Measurements from ENCODE around the gene GOLT1A. TPM values are rescaled to one million over a fixed set of nuclear protein-coding genes. Genes with fewer than 3 reads are reported as not detected.

The GOLT1A gene
- polyA plus RNA-seq, 1 donor from 2014 or later: not detected

- no peak for TF ChIP-seq SMC3 (conservative IDR thresholded peaks at IDR 0.05; ENCODE audit: poor library complexity)
- TF ChIP-seq MXI1 (conservative IDR thresholded peaks at IDR 0.05; ENCODE audit: poor library complexity, severe bottlenecking): peak; percentile 17
- TF ChIP-seq RAD21 (conservative IDR thresholded peaks at IDR 0.05): no peak
- TF ChIP-seq CTCF (IDR thresholded peaks at IDR 0.05; ENCODE audit: poor library complexity, severe bottlenecking): no peak
- TF ChIP-seq EZH2 (IDR thresholded peaks at IDR 0.05; ENCODE audit: borderline replicate concordance, insufficient read depth, low read length, poor library complexity, severe bottlenecking): no peak
- TF ChIP-seq REST (IDR thresholded peaks at IDR 0.05; ENCODE audit: borderline replicate concordance): no peak
- Histone ChIP-seq H3K9me2 (ENCODE audit: insufficient read depth, low read length) (no peaks in the 10 kb centered on the region), H4K20me1 (ENCODE audit: insufficient read depth) (no peaks in the 10 kb centered on the region), H3K36me3 (ENCODE audit: insufficient read depth, low read length) (peaks cover 33% of the 10 kb centered on the region), H3F3A (ENCODE audit: insufficient read depth, low read length, poor library complexity, severe bottlenecking) (no peaks in the 10 kb centered on the region), H3K9ac (ENCODE audit: low read length) (peak overlapping the region; percentile 28), H3K27me3 (ENCODE audit: insufficient read depth, low read depth, low read length) (no peaks in the 10 kb centered on the region), H3K4me2 (ENCODE audit: low read length) (no peak overlapping the region), H3K79me2 (replicated peaks; ENCODE audit: insufficient read depth, low read length) (no peaks in the 10 kb centered on the region), H3K27ac (ENCODE audit: low read length) (peak overlapping the region; percentile 14), H3K9me3 (ENCODE audit: low read length) (no peaks in the 10 kb centered on the region), H3K4me3 (ENCODE audit: low read length) (peak overlapping the region; percentile 36), H2AFZ (ENCODE audit: low read depth, low read length) (no peak overlapping the region)
These were observed 48.9 kb upstream of the GOLT1A start for GRCh38 chr1:204262506-204263253.

- no peak overlapping the region for H3K4me2 ChIP-seq (ENCODE audit: low read length)
- no peaks in the 10 kb centered on the region for H4K20me1 ChIP-seq (ENCODE audit: insufficient read depth)
- H3K4me3 ChIP-seq (ENCODE audit: low read length): no peak overlapping the region
- no peak overlapping the region for H3K9ac ChIP-seq (ENCODE audit: low read length)
- H3K27ac ChIP-seq (ENCODE audit: low read length): no peak overlapping the region
- H3K27me3 ChIP-seq (ENCODE audit: insufficient read depth, low read depth, low read length): no peaks in the 10 kb centered on the region
- no peaks in the 10 kb centered on the region for H3F3A ChIP-seq (ENCODE audit: insufficient read depth, low read length, poor library complexity, severe bottlenecking)
- peaks cover 33% of the 10 kb centered on the region for H3K36me3 ChIP-seq (ENCODE audit: insufficient read depth, low read length)
- H3K9me3 ChIP-seq (ENCODE audit: low read length): no peaks in the 10 kb centered on the region
- H2AFZ ChIP-seq (ENCODE audit: low read depth, low read length): no peak overlapping the region
- no peaks in the 10 kb centered on the region for H3K9me2 ChIP-seq (ENCODE audit: insufficient read depth, low read length)
- no peak for TF ChIP-seq EZH2 (IDR thresholded peaks at IDR 0.05; ENCODE audit: borderline replicate concordance, insufficient read depth, low read length, poor library complexity, severe bottlenecking)
- TF ChIP-seq CTCF (IDR thresholded peaks at IDR 0.05; ENCODE audit: poor library complexity, severe bottlenecking): no peak
- no peak for TF ChIP-seq POLR2AphosphoS5 (IDR thresholded peaks at IDR 0.05)
- TF ChIP-seq RAD21 (conservative IDR thresholded peaks at IDR 0.05): no peak
- no peak for TF ChIP-seq MXI1 (conservative IDR thresholded peaks at IDR 0.05; ENCODE audit: poor library complexity, severe bottlenecking)
- no peak for TF ChIP-seq SMC3 (conservative IDR thresholded peaks at IDR 0.05; ENCODE audit: poor library complexity)
- TF ChIP-seq EP300 (conservative IDR thresholded peaks at IDR 0.05; ENCODE audit: poor library complexity, severe bottlenecking): no peak
- no peak for TF ChIP-seq REST (IDR thresholded peaks at IDR 0.05; ENCODE audit: borderline replicate concordance)
- H3K79me2 ChIP-seq (replicated peaks; ENCODE audit: insufficient read depth, low read length): no peaks in the 10 kb centered on the region
These were observed 48.1 kb upstream of the GOLT1A start for GRCh38 chr1:204261746-204262505.

All from neural cell (in vitro differentiated cells).